Glomerular visceral epithelial cell (primary cell): Measurements from ENCODE around the gene PLCB4.

Source experiments
- DNase-seq: peaks from one replicate; pipeline ENCODE4 v3.0.0-alpha.2; 2016; ENCODE audit errors: extremely low spot score

Gene PLCB4

GRCh38 chr20:9061434-9061833 lies 7.5 kb upstream of the PLCB4 start:
- no peak for DNase-seq

GRCh38 chr20:9062066-9062465 lies 6.8 kb upstream of the PLCB4 start:
- DNase-seq: no peak

GRCh38 chr20:9066191-9066590 lies 2.7 kb upstream of the PLCB4 start:
- DNase-seq: peak; percentile 89

GRCh38 chr20:9068233-9068801 lies 570 bp upstream of the PLCB4 start:
- DNase-seq: peak; percentile 71

- DNase-seq: peak; percentile 41
Observed at GRCh38 chr20:9070304-9070703, 1.4 kb downstream of the PLCB4 start.

- DNase-seq: peak; percentile 49
Observed at GRCh38 chr20:9071976-9072726, 3.3 kb downstream of the PLCB4 start.

GRCh38 chr20:9072861-9073500 lies 4.1 kb downstream of the PLCB4 start:
- peak; percentile 45 for DNase-seq

GRCh38 chr20:9075264-9076095 lies 6.6 kb downstream of the PLCB4 start:
- DNase-seq: no peak

- DNase-seq: no peak
Observed at GRCh38 chr20:9076440-9076839, 7.6 kb downstream of the PLCB4 start.

GRCh38 chr20:9078826-9079731 lies 10.2 kb downstream of the PLCB4 start:
- DNase-seq: no peak

GRCh38 chr20:9081423-9081966 lies 12.6 kb downstream of the PLCB4 start:
- no peak for DNase-seq

- DNase-seq: no peak
Observed at GRCh38 chr20:9082741-9083140, 13.9 kb downstream of the PLCB4 start.

GRCh38 chr20:9087531-9088217 lies 18.8 kb downstream of the PLCB4 start:
- no peak for DNase-seq

- no peak for DNase-seq
Observed at GRCh38 chr20:9088556-9088955, 19.7 kb downstream of the PLCB4 start.

- DNase-seq: no peak
Observed at GRCh38 chr20:9092113-9092512, 23.2 kb downstream of the PLCB4 start.

- no peak for DNase-seq
Observed at GRCh38 chr20:9092655-9093054, 23.8 kb downstream of the PLCB4 start.

- no peak for DNase-seq
Observed at GRCh38 chr20:9093218-9093957, 24.5 kb downstream of the PLCB4 start.

GRCh38 chr20:9099372-9099771 lies 30.5 kb downstream of the PLCB4 start:
- no peak for DNase-seq

GRCh38 chr20:9100691-9101090 lies 31.8 kb downstream of the PLCB4 start:
- DNase-seq: no peak

- no peak for DNase-seq
Observed at GRCh38 chr20:9102456-9102855, 33.6 kb downstream of the PLCB4 start.
